Erythroblast (primary cell): Measurements from ENCODE around the gene FITM1.

ENCODE experiments used
- DNase-seq, 2 experiments: peaks; one replicate each; lab custom pipeline; 2025; lab: John Stamatoyannopoulos, UW
- GATA1 ChIP-seq: IDR thresholded peaks from 2 replicates; pipeline ENCODE4 v1.6.1; 2011; ENCODE audit warnings: low read depth, mild to moderate bottlenecking, control low read depth, low read length, moderate library complexity
- POLR2A ChIP-seq: IDR thresholded peaks from 2 replicates; pipeline ENCODE4 v1.6.1; 2011; ENCODE audit warnings: mild to moderate bottlenecking, low read length

FITM1 gene

DNA sequence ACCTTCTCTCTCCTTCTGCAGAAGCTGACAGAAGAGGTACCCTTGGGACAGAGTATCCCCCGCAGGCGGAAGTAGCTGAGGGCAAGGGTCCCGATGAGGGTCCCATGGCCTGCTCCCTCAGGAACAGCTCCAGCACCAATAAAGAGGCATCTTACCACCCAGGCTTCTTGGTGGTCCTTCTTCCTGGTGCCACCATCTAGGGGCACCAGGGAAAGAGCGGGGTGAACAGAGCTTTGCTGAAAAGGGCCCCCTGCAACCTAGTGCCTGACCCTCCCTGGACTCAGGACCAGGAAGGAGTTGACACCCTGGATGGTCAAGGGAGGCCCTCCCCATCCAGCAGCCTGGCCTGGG lies 30.0 kb downstream of the FITM1 start:
- no peak for TF ChIP-seq GATA1
- no peak for TF ChIP-seq POLR2A
- DNase-seq = no peak

DNA sequence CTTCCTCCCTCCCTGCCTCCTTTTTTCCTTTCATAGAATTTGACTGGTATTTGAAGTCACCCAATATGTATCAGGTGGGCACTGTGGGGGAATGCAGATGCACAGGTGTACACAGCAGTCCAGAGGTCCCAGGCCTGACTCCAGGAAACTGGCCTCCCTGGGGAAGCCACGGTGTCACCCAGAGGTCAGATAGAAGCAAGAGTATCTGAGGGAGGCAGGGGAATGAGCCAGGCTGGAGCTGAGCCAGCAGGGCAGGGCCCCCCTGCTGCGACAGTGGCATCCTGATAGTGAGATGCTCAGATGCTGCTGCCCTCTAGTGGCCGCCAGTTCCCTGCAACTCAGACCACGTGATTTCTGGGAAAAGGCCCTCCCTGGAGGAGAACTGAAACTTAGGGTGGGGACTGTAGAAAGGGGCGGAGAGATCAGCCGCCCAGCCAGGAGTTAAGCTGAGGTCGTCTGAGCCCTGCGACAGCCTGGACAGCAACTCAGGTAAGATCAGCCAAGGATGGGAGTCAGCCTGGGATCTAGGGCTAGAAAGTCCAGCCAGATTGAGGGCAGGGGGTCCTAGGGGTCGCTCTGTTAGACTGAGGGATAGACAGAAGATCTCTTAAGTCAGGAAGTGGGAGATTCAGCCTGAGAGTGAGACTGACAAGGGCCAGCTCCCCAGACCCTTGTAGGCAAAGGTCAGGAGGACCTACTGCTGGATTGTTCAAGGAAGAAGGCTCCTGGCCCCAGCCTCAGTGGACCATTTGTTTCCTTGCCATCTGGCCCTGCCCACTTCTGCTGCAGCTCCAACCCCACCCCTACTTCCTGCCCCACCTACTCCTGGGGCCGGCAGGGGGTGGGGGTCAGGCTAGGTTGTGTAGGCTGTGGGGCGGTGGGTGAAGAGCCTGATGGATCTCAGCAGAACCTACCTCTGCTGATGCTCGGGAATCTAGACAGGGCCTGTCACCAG lies 30.7 kb downstream of the FITM1 start, which contains the start of gene IRF9:
TSS of gene IRF9 (plus strand) at position 416 of the 955 bp plus-strand sequence. CDS start 880 bp downstream, outside the sequence.
- DNase-seq = peak; percentile 99 to 100
- TF ChIP-seq GATA1 (no peak), POLR2A (peak; percentile 88)

DNA sequence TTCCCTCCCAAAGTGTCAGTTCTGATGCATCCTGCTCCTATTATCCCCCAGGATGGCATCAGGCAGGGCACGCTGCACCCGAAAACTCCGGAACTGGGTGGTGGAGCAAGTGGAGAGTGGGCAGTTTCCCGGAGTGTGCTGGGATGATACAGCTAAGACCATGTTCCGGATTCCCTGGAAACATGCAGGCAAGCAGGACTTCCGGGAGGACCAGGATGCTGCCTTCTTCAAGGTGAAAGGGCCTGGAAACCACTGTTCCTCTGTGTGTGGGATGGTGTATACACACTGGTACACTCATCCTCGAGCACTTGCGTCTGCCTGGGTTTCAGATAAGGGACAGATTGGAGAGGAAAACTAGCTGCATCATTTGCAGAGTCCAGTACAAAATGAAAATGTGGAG lies 31.6 kb downstream of the FITM1 start:
- TF ChIP-seq GATA1 = no peak
- TF ChIP-seq POLR2A = no peak

GRCh38 chr14:24164518-24164991 lies 34.1 kb downstream of the FITM1 start:
- no peak for DNase-seq
- TF ChIP-seq POLR2A (no peak), GATA1 (no peak)

More for the DNA sequence above, 31.6 kb downstream of the FITM1 start:
- peak; percentile 26 to 43 for DNase-seq

DNA sequence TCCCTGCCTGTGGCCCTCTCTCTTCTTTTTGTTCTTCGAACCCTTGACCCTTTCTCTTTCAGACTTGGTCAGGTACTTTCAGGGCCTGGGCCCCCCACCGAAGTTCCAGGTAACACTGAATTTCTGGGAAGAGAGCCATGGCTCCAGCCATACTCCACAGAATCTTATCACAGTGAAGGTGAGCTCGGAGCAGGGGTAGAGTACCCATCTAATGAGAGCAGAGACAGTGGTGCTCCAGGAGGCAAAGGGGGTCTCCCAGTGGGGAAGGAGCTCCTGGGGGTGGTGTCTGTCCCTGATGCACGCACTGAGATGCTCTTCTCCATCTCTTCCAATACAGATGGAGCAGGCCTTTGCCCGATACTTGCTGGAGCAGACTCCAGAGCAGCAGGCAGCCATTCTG lies 35.3 kb downstream of the FITM1 start:
- TF ChIP-seq POLR2A (no peak), GATA1 (no peak)
- DNase-seq = no peak

GRCh38 chr14:24167469-24168114 lies 37.1 kb downstream of the FITM1 start:
- no peak for TF ChIP-seq POLR2A
- no peak for TF ChIP-seq GATA1
- peak in 1 of 2 experiments; percentile 61 for DNase-seq

GRCh38 chr14:24171422-24172260 lies 41.2 kb downstream of the FITM1 start, which contains the start of gene REC8:
REC8 (plus strand) TSS chr14:24172080; CDS start chr14:24172553, 473 bp downstream.
- DNase-seq = peak; percentile 62 to 82
- no peak for TF ChIP-seq GATA1
- TF ChIP-seq POLR2A = peak; percentile 27

- no peak for DNase-seq
- TF ChIP-seq GATA1 (no peak), POLR2A (no peak)
Measured at GRCh38 chr14:24172261-24172860, 41.9 kb downstream of the FITM1 start.

DNA sequence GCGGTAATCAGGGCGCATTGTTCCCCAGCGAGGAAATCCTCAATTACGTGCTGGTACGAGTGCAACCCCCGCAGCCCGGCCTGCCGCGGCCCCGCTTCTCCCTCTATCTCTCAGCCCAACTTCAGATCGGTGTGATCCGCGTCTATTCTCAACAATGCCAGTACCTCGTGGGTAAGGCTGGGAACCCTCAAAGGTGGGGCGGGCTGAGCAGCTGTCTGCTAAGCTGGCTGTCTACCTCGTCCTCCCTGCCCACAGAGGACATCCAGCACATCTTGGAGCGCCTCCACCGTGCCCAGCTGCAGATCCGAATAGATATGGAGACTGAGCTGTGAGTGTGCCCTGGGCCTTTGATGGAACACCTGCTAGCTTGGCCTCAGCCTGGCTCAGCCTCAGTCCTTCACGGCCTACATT lies 42.4 kb downstream of the FITM1 start:
- no peak for DNase-seq
- no peak for TF ChIP-seq GATA1
- no peak for TF ChIP-seq POLR2A

DNA sequence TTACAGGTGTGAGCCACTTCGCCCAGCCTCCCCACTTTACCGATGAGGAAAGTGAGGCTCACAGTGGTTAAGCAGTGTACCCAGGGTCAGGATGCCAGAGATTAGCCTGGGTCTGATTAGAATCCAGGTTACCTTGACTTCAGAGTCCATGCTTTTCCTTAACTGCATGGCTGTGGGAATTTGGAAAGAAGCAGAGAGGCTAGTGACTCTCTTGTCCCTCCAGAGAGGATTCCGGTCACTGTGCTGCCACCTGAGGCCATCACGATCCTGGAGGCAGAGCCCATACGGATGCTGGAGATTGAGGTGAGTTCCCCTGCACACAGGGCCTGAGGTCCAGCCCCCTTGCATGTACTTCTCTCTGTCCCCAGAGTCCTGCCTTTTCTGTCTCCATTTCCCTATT lies 46.1 kb downstream of the FITM1 start:
- TF ChIP-seq POLR2A (no peak), GATA1 (no peak)
- no peak for DNase-seq

GRCh38 chr14:24177041-24177825 lies 46.8 kb downstream of the FITM1 start:
- TF ChIP-seq GATA1 (no peak), POLR2A (no peak)
- no peak for DNase-seq

DNA sequence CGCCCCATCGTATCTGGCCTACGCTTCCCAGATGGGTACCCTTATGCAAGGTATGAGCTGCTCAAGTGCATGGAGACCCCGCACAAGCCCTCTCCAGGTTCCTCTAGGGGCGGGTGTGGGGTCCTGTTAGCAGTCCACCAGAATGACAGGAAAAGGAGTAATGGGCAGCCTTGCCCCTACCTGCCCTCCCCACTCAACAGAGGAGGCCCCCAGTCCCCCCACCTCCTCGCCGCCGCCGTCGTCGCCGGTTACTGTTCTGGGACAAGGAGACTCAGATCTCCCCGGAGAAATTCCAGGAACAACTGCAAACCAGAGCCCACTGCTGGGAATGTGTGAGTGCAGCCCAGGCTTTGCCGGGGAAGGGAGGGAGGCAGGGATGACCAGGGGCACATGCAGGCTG lies 47.4 kb downstream of the FITM1 start:
- no peak for TF ChIP-seq GATA1
- no peak for TF ChIP-seq POLR2A

More for the DNA sequence above, 47.4 kb downstream of the FITM1 start:
- DNase-seq = no peak
